Measurements from ENCODE around the gene KRT13. TPM values are rescaled to one million over a fixed set of nuclear protein-coding genes. Genes with fewer than 3 reads are reported as not detected.

KRT13 gene
- total and polyA plus RNA-seq, 2 experiments from 2014 or later: 8.1 to 24.8 TPM

- no peaks in the 10 kb centered on the region for H3K27me3 ChIP-seq
- H4K20me1 ChIP-seq (ENCODE audit: insufficient read depth, poor library complexity, severe bottlenecking): no peaks in the 10 kb centered on the region
- no peaks in the 10 kb centered on the region for H3K79me2 ChIP-seq
- WGBS (ENCODE audit: low lambda C conversion rate, missing lambda C conversion rate): 82% methylated on average over 2 of the region's 2 CpGs
- no peak overlapping the region for H2AFZ ChIP-seq
- no peaks in the 10 kb centered on the region for H3K36me3 ChIP-seq (replicated peaks; ENCODE audit: insufficient read depth, low read depth)
- DNase-seq (ENCODE audit: low spot score): no peak
- no peaks in the 10 kb centered on the region for H3K9me3 ChIP-seq (ENCODE audit: low read depth)
- no peak overlapping the region for H3K4me3 ChIP-seq
- TF ChIP-seq CTCF (IDR thresholded peaks at IDR 0.05; ENCODE audit: poor library complexity): no peak
- TF ChIP-seq EZH2phosphoT487 (IDR thresholded peaks at IDR 0.05; ENCODE audit: low read depth, severe bottlenecking, unreplicated experiment): no peak
- TF ChIP-seq EZH2 (IDR thresholded peaks at IDR 0.05; ENCODE audit: borderline replicate concordance): no peak
- peaks cover 8% of the 10 kb centered on the region for H3K4me1 ChIP-seq (ENCODE audit: insufficient read depth)
- H3K27ac ChIP-seq: no peak overlapping the region
- H3K4me2 ChIP-seq: no peak overlapping the region
- no peaks in the 10 kb centered on the region for H3K9me2 ChIP-seq (replicated peaks; ENCODE audit: insufficient read depth)
Measured at GRCh38 chr17:41494524-41494923, 10.9 kb downstream of the KRT13 start.

- Histone ChIP-seq H4K20me1 (ENCODE audit: insufficient read depth, poor library complexity, severe bottlenecking) (no peaks in the 10 kb centered on the region), H3K4me2 (no peak overlapping the region), H3K27ac (no peak overlapping the region), H2AFZ (no peak overlapping the region), H3K9me2 (replicated peaks; ENCODE audit: insufficient read depth) (no peaks in the 10 kb centered on the region), H3K79me2 (no peaks in the 10 kb centered on the region), H3K27me3 (no peaks in the 10 kb centered on the region), H3K4me1 (ENCODE audit: insufficient read depth) (peaks cover 8% of the 10 kb centered on the region), H3K9me3 (ENCODE audit: low read depth) (no peaks in the 10 kb centered on the region), H3K36me3 (replicated peaks; ENCODE audit: insufficient read depth, low read depth) (no peaks in the 10 kb centered on the region), H3K4me3 (no peak overlapping the region)
- TF ChIP-seq EZH2phosphoT487 (IDR thresholded peaks at IDR 0.05; ENCODE audit: low read depth, severe bottlenecking, unreplicated experiment) (no peak), CTCF (IDR thresholded peaks at IDR 0.05; ENCODE audit: poor library complexity) (no peak), EZH2 (IDR thresholded peaks at IDR 0.05; ENCODE audit: borderline replicate concordance) (no peak)
- WGBS (ENCODE audit: low lambda C conversion rate, missing lambda C conversion rate): 70% methylated on average over 4 of the region's 4 CpGs
- peak; percentile 66 for DNase-seq (ENCODE audit: low spot score)
Measured at GRCh38 chr17:41492771-41493170, 12.6 kb downstream of the KRT13 start.

- Histone ChIP-seq H3K79me2 (no peaks in the 10 kb centered on the region), H3K36me3 (replicated peaks; ENCODE audit: insufficient read depth, low read depth) (no peaks in the 10 kb centered on the region), H3K27ac (no peak overlapping the region), H2AFZ (no peak overlapping the region), H3K9me3 (ENCODE audit: low read depth) (no peaks in the 10 kb centered on the region), H3K4me3 (no peak overlapping the region), H3K4me2 (no peak overlapping the region), H4K20me1 (ENCODE audit: insufficient read depth, poor library complexity, severe bottlenecking) (no peaks in the 10 kb centered on the region), H3K27me3 (no peaks in the 10 kb centered on the region), H3K4me1 (ENCODE audit: insufficient read depth) (peaks cover 8% of the 10 kb centered on the region), H3K9me2 (replicated peaks; ENCODE audit: insufficient read depth) (no peaks in the 10 kb centered on the region)
- no peak for DNase-seq (ENCODE audit: low spot score)
- TF ChIP-seq CTCF (IDR thresholded peaks at IDR 0.05; ENCODE audit: poor library complexity) (no peak), EZH2 (IDR thresholded peaks at IDR 0.05; ENCODE audit: borderline replicate concordance) (no peak), EZH2phosphoT487 (IDR thresholded peaks at IDR 0.05; ENCODE audit: low read depth, severe bottlenecking, unreplicated experiment) (no peak)
- WGBS (ENCODE audit: low lambda C conversion rate, missing lambda C conversion rate): 67% methylated on average over 6 of the region's 6 CpGs
Measured at GRCh38 chr17:41492351-41492750, 13.1 kb downstream of the KRT13 start.

DNA sequence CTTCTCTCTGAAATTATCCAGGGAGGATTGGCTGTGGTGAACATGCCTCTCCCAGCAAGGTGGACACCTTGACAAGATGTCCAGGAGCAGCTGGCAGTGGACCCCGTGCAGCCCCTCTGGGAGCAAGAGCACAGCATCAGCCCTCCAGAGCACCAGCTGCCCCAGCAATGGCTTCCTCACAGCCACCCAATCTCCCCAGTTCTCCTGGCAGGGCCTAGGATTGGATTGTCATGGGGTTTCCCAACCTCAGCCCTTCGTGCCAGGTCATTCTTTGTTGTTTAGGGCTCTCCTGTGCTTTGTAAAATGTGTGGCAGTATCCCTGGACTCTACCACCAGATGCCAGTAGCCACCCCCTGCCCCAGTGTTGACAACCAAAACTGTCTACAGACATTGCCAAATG lies 13.9 kb downstream of the KRT13 start:
- H3K9me2 ChIP-seq (replicated peaks; ENCODE audit: insufficient read depth): no peaks in the 10 kb centered on the region
- no peak for DNase-seq (ENCODE audit: low spot score)
- no peak overlapping the region for H2AFZ ChIP-seq
- no peak overlapping the region for H3K4me3 ChIP-seq
- no peaks in the 10 kb centered on the region for H3K79me2 ChIP-seq
- no peaks in the 10 kb centered on the region for H3K9me3 ChIP-seq (ENCODE audit: low read depth)
- TF ChIP-seq EZH2 (IDR thresholded peaks at IDR 0.05; ENCODE audit: borderline replicate concordance): no peak
- no peak for TF ChIP-seq CTCF (IDR thresholded peaks at IDR 0.05; ENCODE audit: poor library complexity)
- TF ChIP-seq EZH2phosphoT487 (IDR thresholded peaks at IDR 0.05; ENCODE audit: low read depth, severe bottlenecking, unreplicated experiment): no peak
- no peak overlapping the region for H3K27ac ChIP-seq
- no peaks in the 10 kb centered on the region for H4K20me1 ChIP-seq (ENCODE audit: insufficient read depth, poor library complexity, severe bottlenecking)
- H3K4me2 ChIP-seq: no peak overlapping the region
- H3K4me1 ChIP-seq (ENCODE audit: insufficient read depth): peaks cover 8% of the 10 kb centered on the region
- WGBS (ENCODE audit: low lambda C conversion rate, missing lambda C conversion rate): 88% methylated on average over 2 of the region's 2 CpGs
- H3K36me3 ChIP-seq (replicated peaks; ENCODE audit: insufficient read depth, low read depth): no peaks in the 10 kb centered on the region
- no peaks in the 10 kb centered on the region for H3K27me3 ChIP-seq

All from hepatocyte (in vitro differentiated cells).